Ascending aorta (tissue), 2 donors: Measurements from ENCODE around the gene STK40. TPM values are rescaled to one million over a fixed set of nuclear protein-coding genes. Genes with fewer than 3 reads are reported as not detected.

Source experiments
- DNase-seq, 2 donors: peaks; one replicate each; pipeline ENCODE4 v3.0.0-alpha.2; 2019; ENCODE audit warnings: low spot score in 2 of 2
- H3K27ac ChIP-seq, 2 donors: fragments of 200-600 bp; sonication (generic); one replicate each; pipeline ENCODE4 v1.5.1; 2016 to 2017; ENCODE audit warnings: mild to moderate bottlenecking in 1 of 2
- H3K27me3 ChIP-seq: fragments of 200-600 bp; sonication (generic); one replicate; pipeline ENCODE4 v1.5.1; 2017
- H3K36me3 ChIP-seq, 2 donors: fragments of 200-600 bp; sonication (generic); one replicate each; pipeline ENCODE4 v1.5.1; 2016
- H3K4me1 ChIP-seq, 2 donors: fragments of 200-600 bp; sonication (generic); one replicate each; pipeline ENCODE4 v1.5.1; 2016 to 2017; ENCODE audit warnings: mild to moderate bottlenecking in 1 of 2
- H3K4me3 ChIP-seq, 2 donors: fragments of 200-600 bp; sonication (generic); one replicate each; pipeline ENCODE4 v1.5.1; 2016 to 2017; ENCODE audit warnings: mild to moderate bottlenecking in 1 of 2
- H3K9me3 ChIP-seq, 2 donors: fragments of 200-600 bp; sonication (generic); one replicate each; pipeline ENCODE4 v1.5.1; 2016
- intact Hi-C: fragments of 100-400 bp; cut with DNase I; formaldehyde crosslinking; loops from one replicate; pipeline ENCODE4 v1.15.1; 2023
- total RNA-seq: library from RNA; depleted of rRNA; stranded (reverse); fragments of >200 nt; gene quantifications from one replicate; pipeline ENCODE4 v1.1.0, GENCODE V29; 2016
- TF ChIP-seq, protein P1 (sequence below), 3 experiments: fragments of 200-600 bp in 2 of 3; fragments of 450-650 bp in 1 of 3; sonication (generic) in 2 of 3; IDR thresholded peaks; one replicate each; pipeline ENCODE4 v1.5.1; 2016 to 2019; ENCODE audit warnings: antibody characterized with exemption in 3 of 3, mild to moderate bottlenecking in 1 of 3, moderate library complexity in 1 of 3

The STK40 gene
- total RNA-seq, 1 donor from 2014 or later: 77.0 TPM

DNA sequence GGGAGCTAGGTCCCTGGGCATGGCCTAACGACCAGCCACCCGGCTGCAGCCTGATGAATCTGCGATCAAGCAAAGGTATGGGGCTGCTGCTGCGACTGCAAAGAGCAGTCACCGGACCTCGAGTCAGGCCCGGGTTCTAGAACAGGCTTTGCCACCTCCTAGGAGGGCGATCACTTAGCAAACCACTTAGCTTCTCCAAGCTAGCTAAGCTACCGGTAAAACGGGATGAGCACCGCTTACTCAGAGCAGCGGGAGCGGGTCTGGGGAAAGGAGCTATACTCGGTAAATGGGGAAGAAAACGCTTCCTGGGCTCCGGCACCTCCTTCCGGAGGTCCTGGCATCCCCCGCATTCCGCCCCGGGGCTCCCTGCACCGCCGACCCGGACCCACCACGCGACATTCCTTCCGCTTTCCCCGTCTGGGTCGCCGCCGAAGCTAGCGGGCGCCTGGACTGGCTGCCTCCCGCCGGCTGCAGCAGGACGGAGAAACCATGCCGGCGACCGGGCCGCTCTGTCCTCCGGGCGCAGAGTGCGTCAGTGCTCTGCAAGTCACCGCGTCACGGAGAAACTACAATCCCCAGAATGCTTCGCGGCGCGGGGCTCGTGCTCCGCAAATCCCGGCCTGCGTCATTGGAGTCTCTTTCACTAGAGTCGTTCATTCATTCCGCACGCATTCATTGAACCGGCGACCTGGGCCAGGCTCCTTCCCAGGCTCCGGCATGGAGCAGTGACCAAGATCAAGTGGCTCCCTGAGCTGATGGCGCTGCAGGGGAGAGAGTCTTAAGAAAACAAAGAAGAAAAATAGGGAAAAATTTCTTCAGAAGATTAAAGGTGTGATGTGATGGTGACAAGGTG, 11.9 kb upstream of the STK40 start, which contains the start of gene LSM10:
Gene LSM10, minus strand, starts transcription at position 531 of the 853 bp plus-strand sequence. CDS start 3,779 bp downstream, outside the sequence.
- intact Hi-C loops: loop anchor here (1.0 to 5.0 kb wide), 3 partner anchors 12 to 1155 kb away; partner anchors contain the start of genes OSCP1, SNIP1 and STK40

DNA sequence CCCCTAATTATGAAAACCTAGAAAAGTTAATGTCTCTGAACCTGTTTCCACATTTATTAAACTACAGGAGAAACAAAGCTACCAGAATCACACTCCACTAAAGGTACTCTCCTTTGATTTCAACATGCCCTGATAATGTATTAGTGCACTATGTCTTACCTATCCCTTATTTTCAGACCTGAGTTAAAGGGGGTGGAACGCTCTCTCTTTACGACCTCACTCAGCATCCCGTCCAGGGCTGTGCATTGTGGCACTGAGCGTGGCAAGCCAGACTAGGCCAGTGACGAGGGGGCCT, 11.3 kb upstream of the STK40 start:
- no peaks in the 10 kb centered on the region for H3K27me3 ChIP-seq
- H3K9me3 ChIP-seq: no peaks in the 10 kb centered on the region
- TF ChIP-seq, protein P1, sequence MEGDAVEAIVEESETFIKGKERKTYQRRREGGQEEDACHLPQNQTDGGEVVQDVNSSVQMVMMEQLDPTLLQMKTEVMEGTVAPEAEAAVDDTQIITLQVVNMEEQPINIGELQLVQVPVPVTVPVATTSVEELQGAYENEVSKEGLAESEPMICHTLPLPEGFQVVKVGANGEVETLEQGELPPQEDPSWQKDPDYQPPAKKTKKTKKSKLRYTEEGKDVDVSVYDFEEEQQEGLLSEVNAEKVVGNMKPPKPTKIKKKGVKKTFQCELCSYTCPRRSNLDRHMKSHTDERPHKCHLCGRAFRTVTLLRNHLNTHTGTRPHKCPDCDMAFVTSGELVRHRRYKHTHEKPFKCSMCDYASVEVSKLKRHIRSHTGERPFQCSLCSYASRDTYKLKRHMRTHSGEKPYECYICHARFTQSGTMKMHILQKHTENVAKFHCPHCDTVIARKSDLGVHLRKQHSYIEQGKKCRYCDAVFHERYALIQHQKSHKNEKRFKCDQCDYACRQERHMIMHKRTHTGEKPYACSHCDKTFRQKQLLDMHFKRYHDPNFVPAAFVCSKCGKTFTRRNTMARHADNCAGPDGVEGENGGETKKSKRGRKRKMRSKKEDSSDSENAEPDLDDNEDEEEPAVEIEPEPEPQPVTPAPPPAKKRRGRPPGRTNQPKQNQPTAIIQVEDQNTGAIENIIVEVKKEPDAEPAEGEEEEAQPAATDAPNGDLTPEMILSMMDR (IDR thresholded peaks at IDR 0.05): no peak
- peak overlapping the region; percentile 75 to 80 for H3K4me3 ChIP-seq
- H3K27ac ChIP-seq: peak overlapping the region; percentile 85 to 95
- peaks cover 0 to 8% of the 10 kb centered on the region in 2 donors for H3K4me1 ChIP-seq
- DNase-seq: no peak
- intact Hi-C loops: loop anchor here (1.0 to 5.0 kb wide), 3 partner anchors 12 to 1155 kb away; partner anchors contain the start of genes OSCP1, SNIP1 and STK40
- peaks cover 19 to 22% of the 10 kb centered on the region in 2 donors for H3K36me3 ChIP-seq

More for the DNA sequence above, 11.9 kb upstream of the STK40 start, which contains the start of gene LSM10:
- Histone ChIP-seq H3K27me3 (no peaks in the 10 kb centered on the region), H3K4me1 (peaks cover 0 to 8% of the 10 kb centered on the region in 2 donors), H3K4me3 (peak within 1 kb of the TSS; percentile 75 to 80), H3K36me3 (peaks cover 14 to 16% of the 10 kb centered on the region in 2 donors), H3K27ac (peak within 1 kb of the TSS; percentile 85 to 95), H3K9me3 (no peaks in the 10 kb centered on the region)
- DNase-seq: peak; percentile 74 to 97
- TF ChIP-seq, protein P1 (IDR thresholded peaks at IDR 0.05): no peak

DNA sequence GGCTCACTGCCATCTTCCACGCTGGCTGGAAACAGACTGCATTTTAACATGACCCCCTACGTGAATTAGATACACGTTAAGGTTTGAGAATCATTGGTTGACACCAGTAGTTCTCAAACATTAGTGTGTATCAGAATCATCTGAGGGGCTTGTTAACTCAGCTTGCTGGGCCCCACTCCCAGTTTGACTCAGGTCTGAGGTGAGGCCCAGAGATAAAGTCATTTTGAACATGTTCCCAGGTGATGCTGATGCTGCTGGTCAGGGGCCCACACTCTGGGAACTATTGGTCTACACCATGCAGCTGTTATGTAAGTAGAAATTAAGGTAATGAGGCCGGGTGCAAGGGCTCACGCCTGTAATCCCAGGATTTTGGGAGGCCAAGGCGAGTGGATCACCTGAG, 10.6 kb upstream of the STK40 start:
- no peak for DNase-seq
- peaks cover 26 to 28% of the 10 kb centered on the region in 2 donors for H3K36me3 ChIP-seq
- H3K9me3 ChIP-seq: no peaks in the 10 kb centered on the region
- peak overlapping the region; percentile 75 to 80 for H3K4me3 ChIP-seq
- TF ChIP-seq, protein P1 (IDR thresholded peaks at IDR 0.05): no peak
- peak overlapping the region; percentile 85 to 95 for H3K27ac ChIP-seq
- H3K4me1 ChIP-seq: peaks cover 0 to 8% of the 10 kb centered on the region in 2 donors
- intact Hi-C loops: loop anchor here (5.0 kb wide), 2 partner anchors 56 to 1156 kb away; partner anchors contain the start of genes OSCP1 and SNIP1
- no peaks in the 10 kb centered on the region for H3K27me3 ChIP-seq

DNA sequence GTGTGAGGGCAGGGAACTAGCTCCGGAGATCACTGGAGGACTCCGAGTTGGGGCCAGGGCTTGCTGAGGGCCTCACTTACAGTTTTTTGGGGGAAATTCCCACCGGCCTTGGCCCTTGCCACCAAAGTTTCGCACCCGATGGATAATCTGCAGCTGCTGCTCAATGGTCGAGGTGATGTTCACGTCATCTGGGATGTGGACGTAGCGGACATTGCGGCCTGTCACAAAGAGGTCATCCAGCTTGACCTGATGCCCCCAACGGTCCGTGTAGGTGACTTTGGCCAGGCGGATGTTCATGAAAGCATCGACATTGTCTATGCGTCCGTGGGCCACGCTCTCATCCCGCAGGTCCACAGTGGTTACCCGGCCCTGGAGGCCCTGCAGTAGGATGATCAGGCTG, 8.0 kb upstream of the STK40 start:
- intact Hi-C loops: no loop called here
- Histone ChIP-seq H3K9me3 (no peaks in the 10 kb centered on the region), H3K4me1 (peaks cover 0 to 15% of the 10 kb centered on the region in 2 donors), H3K36me3 (peaks cover 35 to 45% of the 10 kb centered on the region in 2 donors), H3K4me3 (no peak overlapping the region), H3K27me3 (no peaks in the 10 kb centered on the region), H3K27ac (no peak overlapping the region)
- DNase-seq: no peak
- TF ChIP-seq, protein P1 (IDR thresholded peaks at IDR 0.05): no peak

DNA sequence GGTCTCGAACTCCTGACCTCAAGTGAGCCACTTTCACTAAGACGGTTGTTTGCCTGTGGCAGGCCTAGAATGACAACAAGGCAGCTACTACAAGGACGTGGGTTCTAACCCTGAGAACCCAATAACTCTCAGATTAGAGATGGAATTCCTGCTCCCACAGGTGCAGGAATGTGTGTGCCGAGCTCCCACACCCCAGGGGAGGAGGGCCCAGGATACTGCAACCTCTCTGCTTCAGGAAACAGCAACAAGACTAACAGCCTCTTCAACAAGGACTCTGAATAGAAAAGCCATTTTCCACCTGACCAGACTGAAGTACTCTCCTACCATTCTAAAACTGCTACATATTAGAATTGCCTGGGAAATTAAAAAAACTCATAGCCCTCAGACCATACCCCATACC, 7.1 kb upstream of the STK40 start:
- no peak for DNase-seq
- TF ChIP-seq, protein P1 (IDR thresholded peaks at IDR 0.05): no peak
- Histone ChIP-seq H3K27ac (no peak overlapping the region), H3K9me3 (no peaks in the 10 kb centered on the region), H3K4me1 (peaks cover 0 to 16% of the 10 kb centered on the region in 2 donors), H3K27me3 (no peaks in the 10 kb centered on the region), H3K4me3 (no peak overlapping the region), H3K36me3 (peaks cover 35 to 45% of the 10 kb centered on the region in 2 donors)
- intact Hi-C loops: no loop called here
